ENCODE measurements around the gene SLC35B2. TPM values are rescaled to one million over a fixed set of nuclear protein-coding genes. Genes with fewer than 3 reads are reported as not detected.

Gene SLC35B2
- total RNA-seq, 1 donor from 2014 or later = 23.8 TPM

GRCh38 chr6:44272999-44273566 is 15.8 kb upstream of the SLC35B2 start:
- H3K27me3 ChIP-seq (ENCODE audit: low read depth) = peaks cover 75% of the 10 kb centered on the region
- H3K27ac ChIP-seq = no peak overlapping the region
- intact Hi-C loops (cut with DNase I) = no loop called here
- no peaks in the 10 kb centered on the region for H3K9me3 ChIP-seq
- no peaks in the 10 kb centered on the region for H3K36me3 ChIP-seq
- ATAC-seq (no peak), DNase-seq (no peak)
- TF ChIP-seq CTCF (IDR thresholded peaks at IDR 0.05) = no peak
- no peak overlapping the region for H3K4me3 ChIP-seq
- peaks cover 4% of the 10 kb centered on the region for H3K4me1 ChIP-seq

GRCh38 chr6:44272529-44272928 is 15.2 kb upstream of the SLC35B2 start:
- Histone ChIP-seq H3K27me3 (ENCODE audit: low read depth) (peaks cover 70% of the 10 kb centered on the region), H3K36me3 (no peaks in the 10 kb centered on the region), H3K4me3 (no peak overlapping the region), H3K9me3 (no peaks in the 10 kb centered on the region), H3K27ac (no peak overlapping the region), H3K4me1 (peaks cover 4% of the 10 kb centered on the region)
- TF ChIP-seq CTCF (IDR thresholded peaks at IDR 0.05) = no peak
- intact Hi-C loops (cut with DNase I) = no loop called here
- ATAC-seq (no peak), DNase-seq (no peak)

- ATAC-seq (no peak), DNase-seq (no peak)
- TF ChIP-seq CTCF (IDR thresholded peaks at IDR 0.05) = no peak
- H3K4me3 ChIP-seq = no peak overlapping the region
- no peaks in the 10 kb centered on the region for H3K9me3 ChIP-seq
- peaks cover 64% of the 10 kb centered on the region for H3K27me3 ChIP-seq (ENCODE audit: low read depth)
- intact Hi-C loops (cut with DNase I) = no loop called here
- no peaks in the 10 kb centered on the region for H3K36me3 ChIP-seq
- H3K27ac ChIP-seq = no peak overlapping the region
- peaks cover 4% of the 10 kb centered on the region for H3K4me1 ChIP-seq
These were observed 14.6 kb upstream of the SLC35B2 start for GRCh38 chr6:44271914-44272313.

- H3K4me1 ChIP-seq = peaks cover 3% of the 10 kb centered on the region
- H3K27me3 ChIP-seq (ENCODE audit: low read depth) = peaks cover 58% of the 10 kb centered on the region
- TF ChIP-seq CTCF (IDR thresholded peaks at IDR 0.05) = no peak
- no peaks in the 10 kb centered on the region for H3K36me3 ChIP-seq
- DNase-seq (no peak), ATAC-seq (no peak)
- no peak overlapping the region for H3K4me3 ChIP-seq
- intact Hi-C loops (cut with DNase I) = no loop called here
- H3K9me3 ChIP-seq = no peaks in the 10 kb centered on the region
- no peak overlapping the region for H3K27ac ChIP-seq
These were observed 14.0 kb upstream of the SLC35B2 start for GRCh38 chr6:44271406-44271723.

- Histone ChIP-seq H3K4me3 (peak overlapping the region; percentile 32), H3K27ac (no peak overlapping the region), H3K4me1 (no peaks in the 10 kb centered on the region), H3K36me3 (no peaks in the 10 kb centered on the region), H3K9me3 (no peaks in the 10 kb centered on the region), H3K27me3 (ENCODE audit: low read depth) (peaks cover 52% of the 10 kb centered on the region)
- no peak for TF ChIP-seq CTCF (IDR thresholded peaks at IDR 0.05)
- intact Hi-C loops (cut with DNase I) = no loop called here
- DNase-seq (no peak), ATAC-seq (no peak)
These were observed 13.4 kb upstream of the SLC35B2 start for GRCh38 chr6:44270526-44271405.
